Mucosa of gallbladder (tissue), 1 donor: ENCODE results near the gene PF4V1. TPM values are rescaled to one million over a fixed set of nuclear protein-coding genes. Genes with fewer than 3 reads are reported as not detected.

ENCODE experiments used
- DNase-seq: peaks from one replicate; pipeline ENCODE4 v3.0.0-alpha.2; 2020; ENCODE audit warnings: low spot score
- total RNA-seq: library from RNA; stranded (reverse); gene quantifications from one replicate; pipeline ENCODE4 v1.2.1, GENCODE V29; 2021
- donor health status: DM: no; HTN: no; CAD: no.

Gene PF4V1
- total RNA-seq, 1 donor from 2014 or later: not detected

- no peak for DNase-seq
Measured at GRCh38 chr4:73847526-73848182, 5.4 kb upstream of the PF4V1 start.

- no peak for DNase-seq
Measured at GRCh38 chr4:73848183-73848777, 4.8 kb upstream of the PF4V1 start.

- no peak for DNase-seq
Measured at GRCh38 chr4:73850261-73850970, 2.7 kb upstream of the PF4V1 start.

- DNase-seq: no peak
Measured at GRCh38 chr4:73851293-73851692, 1.8 kb upstream of the PF4V1 start.

- DNase-seq: no peak
Measured at GRCh38 chr4:73852771-73853170, 325 bp upstream of the PF4V1 start.

- DNase-seq: no peak
Measured at GRCh38 chr4:73853718-73854473, 800 bp downstream of the PF4V1 start.

GRCh38 chr4:73855406-73855805, 2.3 kb downstream of the PF4V1 start:
- DNase-seq: no peak

- no peak for DNase-seq
Measured at GRCh38 chr4:73856518-73856917, 3.4 kb downstream of the PF4V1 start.

GRCh38 chr4:73859614-73860088, 6.6 kb downstream of the PF4V1 start:
- no peak for DNase-seq

- DNase-seq: no peak
Measured at GRCh38 chr4:73860181-73860580, 7.1 kb downstream of the PF4V1 start.

GRCh38 chr4:73860917-73861316, 7.8 kb downstream of the PF4V1 start:
- DNase-seq: no peak

GRCh38 chr4:73862322-73862721, 9.2 kb downstream of the PF4V1 start:
- DNase-seq: no peak

- DNase-seq: no peak
Measured at GRCh38 chr4:73864365-73864764, 11.3 kb downstream of the PF4V1 start.

GRCh38 chr4:73864961-73865360, 11.9 kb downstream of the PF4V1 start:
- no peak for DNase-seq

GRCh38 chr4:73865431-73866096, 12.5 kb downstream of the PF4V1 start:
- no peak for DNase-seq

- DNase-seq: no peak
Measured at GRCh38 chr4:73866246-73866645, 13.2 kb downstream of the PF4V1 start.

- DNase-seq: no peak
Measured at GRCh38 chr4:73867783-73868182, 14.7 kb downstream of the PF4V1 start.

GRCh38 chr4:73868206-73869129, 15.4 kb downstream of the PF4V1 start:
- DNase-seq: no peak

- DNase-seq: no peak
Measured at GRCh38 chr4:73869130-73870055, 16.3 kb downstream of the PF4V1 start, which contains the start of gene CXCL1. CXCL1 (plus strand) TSS chr4:73869393; CDS start chr4:73869471, 78 bp downstream.
